Stimulated activated CD4-positive, alpha-beta T cell treated with anti-CD3 and anti-CD28 coated beads, Interleukin-1b, Interleukin-23, amount 100 ng/mL, for 24 hours (primary cell): ENCODE results near the gene DCUN1D4.

ENCODE experiments used
- DNase-seq, 4 experiments: peaks; one replicate each; pipeline ENCODE4 v3.0.0-alpha.2; 2020; ENCODE audit warnings: low read depth in 4 of 4, low spot score in 1 of 4

DCUN1D4 gene

DNA sequence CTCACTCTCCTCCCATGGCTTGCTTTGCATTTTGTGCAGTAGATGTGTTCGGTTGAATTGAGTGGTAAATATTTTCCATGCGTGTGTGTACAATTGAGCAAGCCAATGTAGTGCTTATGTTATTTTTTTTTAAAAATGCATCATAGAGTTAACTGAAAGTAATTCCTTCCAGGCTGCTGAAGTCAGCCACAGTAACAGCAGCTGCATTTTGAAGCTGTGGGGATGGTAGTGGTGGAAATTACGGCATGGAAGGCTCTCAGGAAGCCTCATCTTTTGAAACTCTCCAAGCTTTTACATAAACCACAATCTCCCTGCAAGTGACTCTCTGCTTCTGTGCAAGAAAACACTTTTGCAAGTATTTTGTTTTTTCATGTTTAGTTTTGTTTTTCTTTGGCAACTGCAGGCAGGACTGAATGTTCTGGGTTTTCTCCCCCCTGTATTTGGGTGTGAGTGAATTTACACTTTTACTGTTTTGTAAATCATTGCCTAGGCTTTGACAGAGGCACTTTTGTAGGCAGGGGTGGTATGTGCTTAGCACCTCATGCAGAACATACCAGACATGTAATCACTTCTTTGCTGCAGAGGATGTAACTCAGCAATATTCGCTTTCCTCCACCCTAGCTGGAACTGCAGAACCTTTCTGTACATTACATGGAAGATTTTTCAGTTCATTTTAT lies 121.0 kb downstream of the DCUN1D4 start:
- DNase-seq, result no peak

- no peak for DNase-seq
Measured at GRCh38 chr4:51965862-51966261, 122.9 kb downstream of the DCUN1D4 start.
